Endodermal cell (in vitro differentiated cells): ENCODE measurements around the gene BTAF1. TPM values are rescaled to one million over a fixed set of nuclear protein-coding genes. Genes with fewer than 3 reads are reported as not detected.

Experiments used
- DNase-seq: peaks from one replicate; pipeline ENCODE4 v3.0.0-alpha.2; 2017
- H3K27ac ChIP-seq: 2 replicates; pipeline ENCODE4 v1.5.1; 2013; ENCODE audit warnings: mild to moderate bottlenecking, low read depth, low read length, moderate library complexity
- H3K27me3 ChIP-seq: 2 replicates; pipeline ENCODE4 v1.6.1; 2013; ENCODE audit warnings: mild to moderate bottlenecking, low read length, moderate library complexity; ENCODE audit not compliant: insufficient read depth, control insufficient read depth, poor library complexity, severe bottlenecking
- H3K36me3 ChIP-seq: 2 replicates; pipeline ENCODE4 v1.7.0; 2013; ENCODE audit warnings: mild to moderate bottlenecking, low read length, moderate library complexity; ENCODE audit not compliant: control insufficient read depth, insufficient read depth
- H3K4me1 ChIP-seq: one replicate; pipeline ENCODE4 v1.7.0; 2013; ENCODE audit warnings: low read length; ENCODE audit not compliant: control insufficient read depth, insufficient read depth
- H3K4me3 ChIP-seq: 2 replicates; pipeline ENCODE4 v1.5.1; 2013; ENCODE audit warnings: mild to moderate bottlenecking, low read length, moderate library complexity
- H3K9ac ChIP-seq: 2 replicates; pipeline ENCODE4 v1.6.1; 2013; ENCODE audit warnings: mild to moderate bottlenecking, low read length, moderate library complexity; ENCODE audit not compliant: poor library complexity, severe bottlenecking; ENCODE audit errors: extremely low read depth
- H3K9me3 ChIP-seq: 2 replicates; pipeline ENCODE4 v1.6.1; 2013; ENCODE audit warnings: mild to moderate bottlenecking, low read length, moderate library complexity; ENCODE audit not compliant: control insufficient read depth
- H3K27ac Mint-ChIP-seq: 2 replicates; pipeline ENCODE4 v1.8.0; 2020; ENCODE audit warnings: mixed read lengths
- H3K27me3 Mint-ChIP-seq: 2 replicates; pipeline ENCODE4 v1.8.0; 2021; ENCODE audit warnings: mild to moderate bottlenecking, mixed read lengths; ENCODE audit not compliant: insufficient read depth
- H3K36me3 Mint-ChIP-seq: 2 replicates; pipeline ENCODE4 v1.8.0; 2020; ENCODE audit warnings: low read depth, mixed read lengths
- H3K4me1 Mint-ChIP-seq: 2 replicates; pipeline ENCODE4 v1.8.0; 2020; ENCODE audit warnings: mixed read lengths
- H3K4me3 Mint-ChIP-seq: 2 replicates; pipeline ENCODE4 v1.8.0; 2020; ENCODE audit warnings: mild to moderate bottlenecking, moderate library complexity, mixed read lengths
- H3K9me3 Mint-ChIP-seq: 2 replicates; pipeline ENCODE4 v1.8.0; 2020; ENCODE audit warnings: mild to moderate bottlenecking, mixed read lengths
- WGBS, 2 experiments: methylation state at CpG; one replicate each; pipeline versions ENCODE4 v1.1.5 to v1.1.7; 2013; ENCODE audit warnings: missing lambda C conversion rate in 2 of 2, mixed read lengths in 1 of 2; ENCODE audit not compliant: insufficient coverage in 1 of 2, insufficient read length in 1 of 2; 5-methylcytosine and 5-hydroxymethylcytosine counted together
- total RNA-seq, 2 donors: library from RNA; stranded (reverse); fragmentation: NEBNext Ultra II Directional in 1 of 2; extraction: Animal tissue kit (Norgen Biotek cat#: 25700) in 1 of 2; gene quantifications; 2 replicates in 1 of 2; 3 replicates in 1 of 2; pipeline ENCODE4 v1.2.1, GENCODE V29; 2021
- TF ChIP-seq, protein P1 (sequence below): fragments of 200-600 bp; sonication (generic); conservative IDR thresholded peaks from 2 replicates; pipeline ENCODE4 v1.5.0; 2021; ENCODE audit warnings: antibody characterized with exemption, mild to moderate bottlenecking

The BTAF1 gene
- total RNA-seq, 2 donors from 2014 or later, result 46.2 to 54.3 TPM

DNA sequence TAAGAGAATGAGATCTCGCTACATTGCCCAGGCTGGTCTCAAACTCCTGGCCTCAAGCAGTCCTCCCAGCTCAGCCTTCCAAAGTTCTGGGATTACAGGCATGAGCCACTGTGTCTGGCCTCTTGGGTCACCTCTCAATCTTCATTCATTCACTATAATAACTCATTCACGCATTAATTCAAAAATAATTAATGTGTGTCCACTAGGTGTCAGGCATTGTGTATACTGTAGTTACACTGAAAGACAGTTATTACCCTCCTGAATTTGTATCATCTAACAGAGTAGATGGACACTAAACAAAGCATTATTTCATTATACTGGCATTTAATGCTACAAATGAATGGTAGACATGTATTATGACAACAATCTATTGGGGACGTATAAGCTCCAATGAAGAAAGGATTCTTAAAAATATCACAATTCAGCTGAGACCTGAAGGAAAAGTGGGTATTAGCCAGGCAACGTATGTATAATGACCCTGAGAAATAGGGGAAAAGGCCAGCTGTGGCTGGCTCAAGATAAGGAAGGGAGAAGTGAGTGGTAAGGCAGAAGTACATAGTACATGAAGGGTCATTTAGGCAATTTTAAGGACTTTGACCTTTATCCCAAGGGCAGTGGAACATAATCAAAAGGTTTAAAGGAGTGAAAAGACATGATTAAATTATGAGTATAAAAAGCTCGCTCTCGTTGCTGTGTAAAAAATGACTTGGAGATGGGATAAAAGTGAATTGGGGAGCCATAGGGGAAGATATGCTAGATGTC is 150.7 kb downstream of the BTAF1 start:
- Histone ChIP-seq H3K9me3 (no peaks in the 10 kb centered on the region), H3K9ac (no peak overlapping the region), H3K36me3 (no peaks in the 10 kb centered on the region), H3K27me3 (no peaks in the 10 kb centered on the region), H3K4me3 (no peak overlapping the region), H3K4me1 (no peaks in the 10 kb centered on the region), H3K27ac (no peak overlapping the region)
- no peak overlapping the region for H3K27ac Mint-ChIP-seq
- no peak overlapping the region for H3K4me3 Mint-ChIP-seq
- DNase-seq, result no peak
- TF ChIP-seq, protein P1, sequence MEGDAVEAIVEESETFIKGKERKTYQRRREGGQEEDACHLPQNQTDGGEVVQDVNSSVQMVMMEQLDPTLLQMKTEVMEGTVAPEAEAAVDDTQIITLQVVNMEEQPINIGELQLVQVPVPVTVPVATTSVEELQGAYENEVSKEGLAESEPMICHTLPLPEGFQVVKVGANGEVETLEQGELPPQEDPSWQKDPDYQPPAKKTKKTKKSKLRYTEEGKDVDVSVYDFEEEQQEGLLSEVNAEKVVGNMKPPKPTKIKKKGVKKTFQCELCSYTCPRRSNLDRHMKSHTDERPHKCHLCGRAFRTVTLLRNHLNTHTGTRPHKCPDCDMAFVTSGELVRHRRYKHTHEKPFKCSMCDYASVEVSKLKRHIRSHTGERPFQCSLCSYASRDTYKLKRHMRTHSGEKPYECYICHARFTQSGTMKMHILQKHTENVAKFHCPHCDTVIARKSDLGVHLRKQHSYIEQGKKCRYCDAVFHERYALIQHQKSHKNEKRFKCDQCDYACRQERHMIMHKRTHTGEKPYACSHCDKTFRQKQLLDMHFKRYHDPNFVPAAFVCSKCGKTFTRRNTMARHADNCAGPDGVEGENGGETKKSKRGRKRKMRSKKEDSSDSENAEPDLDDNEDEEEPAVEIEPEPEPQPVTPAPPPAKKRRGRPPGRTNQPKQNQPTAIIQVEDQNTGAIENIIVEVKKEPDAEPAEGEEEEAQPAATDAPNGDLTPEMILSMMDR, result no peak
- WGBS, 2 experiments, result 92 to 93% methylated on average over 5 to 6 of the region's 6 CpGs
- H3K27me3 Mint-ChIP-seq, result no peaks in the 10 kb centered on the region
- H3K4me1 Mint-ChIP-seq, result peaks cover 10% of the 10 kb centered on the region
- no peaks in the 10 kb centered on the region for H3K36me3 Mint-ChIP-seq
- H3K9me3 Mint-ChIP-seq, result no peaks in the 10 kb centered on the region

DNA sequence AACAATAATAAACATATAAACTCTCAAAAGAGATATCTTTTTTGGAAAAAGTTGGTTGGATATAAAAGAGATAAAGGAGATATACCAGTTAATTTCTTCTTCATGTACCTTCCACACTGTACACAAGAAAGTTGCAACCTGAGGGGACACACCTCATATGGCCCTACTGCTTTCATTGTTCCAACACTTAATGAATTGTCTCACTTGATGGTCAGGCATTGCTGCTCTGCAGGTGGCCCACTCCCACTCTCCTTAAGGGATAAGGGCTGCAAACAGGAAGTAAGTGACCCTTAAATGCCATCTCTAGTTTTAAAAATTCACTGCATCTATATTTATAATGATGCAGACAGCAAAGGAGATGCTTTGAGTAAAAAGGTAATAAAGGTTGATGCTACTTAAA is 152.3 kb downstream of the BTAF1 start:
- Histone ChIP-seq H3K36me3 (no peaks in the 10 kb centered on the region), H3K4me1 (no peaks in the 10 kb centered on the region), H3K27ac (no peak overlapping the region), H3K9ac (no peak overlapping the region), H3K4me3 (no peak overlapping the region), H3K9me3 (no peaks in the 10 kb centered on the region), H3K27me3 (no peaks in the 10 kb centered on the region)
- H3K27me3 Mint-ChIP-seq, result no peaks in the 10 kb centered on the region
- TF ChIP-seq, protein P1, result no peak
- H3K27ac Mint-ChIP-seq, result no peak overlapping the region
- H3K4me3 Mint-ChIP-seq, result no peak overlapping the region
- no peaks in the 10 kb centered on the region for H3K36me3 Mint-ChIP-seq
- H3K9me3 Mint-ChIP-seq, result no peaks in the 10 kb centered on the region
- H3K4me1 Mint-ChIP-seq, result peaks cover 10% of the 10 kb centered on the region
- no peak for DNase-seq

DNA sequence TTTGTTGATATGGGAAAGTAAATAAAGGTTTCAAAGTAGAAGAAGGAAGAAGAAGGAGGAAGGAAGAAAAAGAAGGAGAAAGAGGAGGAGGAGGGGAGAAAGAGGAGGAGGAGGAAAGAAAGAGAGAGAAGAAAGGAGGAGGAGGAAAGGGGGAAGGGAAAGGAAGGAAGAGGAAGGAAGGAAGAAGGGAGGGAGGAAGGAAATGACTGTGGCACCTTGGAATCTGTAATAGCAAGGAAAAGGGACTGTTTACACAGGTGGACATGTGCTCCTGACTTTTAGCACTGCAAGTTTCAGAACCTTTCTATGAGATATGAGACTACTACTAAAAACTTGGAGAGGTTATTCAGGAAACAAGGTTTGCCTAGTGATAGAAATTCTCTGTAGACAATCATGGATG is 153.2 kb downstream of the BTAF1 start:
- H3K9ac ChIP-seq, result no peak overlapping the region
- no peak for DNase-seq
- H3K36me3 ChIP-seq, result no peaks in the 10 kb centered on the region
- no peak overlapping the region for H3K27ac Mint-ChIP-seq
- peaks cover 10% of the 10 kb centered on the region for H3K4me1 Mint-ChIP-seq
- H3K27me3 ChIP-seq, result no peaks in the 10 kb centered on the region
- TF ChIP-seq, protein P1, result no peak
- no peaks in the 10 kb centered on the region for H3K9me3 Mint-ChIP-seq
- no peaks in the 10 kb centered on the region for H3K4me1 ChIP-seq
- H3K4me3 Mint-ChIP-seq, result no peak overlapping the region
- H3K9me3 ChIP-seq, result no peaks in the 10 kb centered on the region
- H3K36me3 Mint-ChIP-seq, result no peaks in the 10 kb centered on the region
- H3K4me3 ChIP-seq, result no peak overlapping the region
- no peak overlapping the region for H3K27ac ChIP-seq
- H3K27me3 Mint-ChIP-seq, result no peaks in the 10 kb centered on the region
